GM21786 (cell line): ENCODE data around the gene ZNF737.
"Not testable (repeated sequence)": the region's sequence is repeated elsewhere in the genome, so short reads cannot be mapped to it uniquely, and the experiment has no call there.

Experiments used
- ATAC-seq: cut with Tn5 transposase; IDR thresholded peaks from one replicate; pipeline ENCODE4 v1.9.1; 2021; ENCODE audit not compliant: unreplicated experiment

ZNF737 gene

GRCh38 chr19:20565321-20566018 lies at the start of gene ZNF737:
ZNF737 (minus strand) TSS chr19:20565781; CDS start chr19:20565640, 141 bp downstream.
- ATAC-seq, result peak; percentile 89

- not testable (repeated sequence) for ATAC-seq
Observed at GRCh38 chr19:20614971-20615370, 49.4 kb upstream of the ZNF737 start.

- no peak for ATAC-seq
Observed at GRCh38 chr19:20612711-20613316, 47.2 kb upstream of the ZNF737 start.

- ATAC-seq, result no peak
Observed at GRCh38 chr19:20611866-20612265, 46.3 kb upstream of the ZNF737 start.

- no peak for ATAC-seq
Observed at GRCh38 chr19:20607943-20608342, 42.4 kb upstream of the ZNF737 start.

GRCh38 chr19:20558571-20558970 lies 7.0 kb downstream of the ZNF737 start:
- no peak for ATAC-seq

- no peak for ATAC-seq
Observed at GRCh38 chr19:20558011-20558410, 7.6 kb downstream of the ZNF737 start.

- ATAC-seq, result not testable (repeated sequence)
Observed at GRCh38 chr19:20544667-20545333, 20.8 kb downstream of the ZNF737 start.

- ATAC-seq, result not testable (repeated sequence)
Observed at GRCh38 chr19:20530303-20530702, 35.3 kb downstream of the ZNF737 start.

- ATAC-seq, result no peak
Observed at GRCh38 chr19:20513189-20513904, 52.2 kb downstream of the ZNF737 start.

- no peak for ATAC-seq
Observed at GRCh38 chr19:20503476-20503875, 62.1 kb downstream of the ZNF737 start.
